ENCODE data around the gene DHRS9.

DHRS9 gene

GRCh38 chr2:169026056-169026455, 43.3 kb upstream of the DHRS9 start (continued):
- TF ChIP-seq ZNF580 (tag by site-specific recombination; IDR thresholded peaks at IDR 0.05), result no peak
- TF ChIP-seq ZBTB8A (tag by site-specific recombination; IDR thresholded peaks at IDR 0.05), result no peak
- TF ChIP-seq ZNF221 (tag by site-specific recombination; IDR thresholded peaks at IDR 0.05; ENCODE audit: borderline replicate concordance), result no peak
- no peak for TF ChIP-seq ZNF112 (tag by site-specific recombination; IDR thresholded peaks at IDR 0.05)
- TF ChIP-seq ZNF19 (tag by site-specific recombination; IDR thresholded peaks at IDR 0.05; ENCODE audit: low read depth), result no peak

DNA sequence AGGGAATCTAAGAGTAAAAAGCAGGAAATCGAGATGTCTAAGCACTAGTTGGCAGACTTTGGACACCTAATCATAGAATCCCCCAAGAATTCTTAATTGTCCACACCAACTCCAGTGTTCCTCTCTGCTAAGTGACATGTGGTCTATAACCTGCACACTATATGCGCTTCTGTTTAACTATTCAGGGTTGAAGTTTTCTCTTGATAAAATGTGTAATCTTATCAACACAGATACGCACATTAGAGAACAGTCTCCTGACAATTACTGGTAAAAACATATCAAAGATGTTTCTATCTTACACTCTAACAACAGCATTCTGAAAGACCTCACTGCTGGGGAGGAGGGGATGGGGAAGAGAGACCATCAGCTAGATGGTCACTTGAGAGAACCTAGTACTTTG, 42.1 kb upstream of the DHRS9 start:
- no peaks in the 10 kb centered on the region for H3K4me1 ChIP-seq (ENCODE audit: control insufficient read depth, insufficient read depth, low read length)
- ChIA-PET CTCF (no interaction called here), POLR2A (no interaction called here)
- no peaks in the 10 kb centered on the region for H3K9me3 ChIP-seq (ENCODE audit: control insufficient read depth, insufficient read depth, low read depth, low read length)
- TF ChIP-seq ZNF513 (tag by site-specific recombination; IDR thresholded peaks at IDR 0.05) (no peak), ZNF140 (tag by site-specific recombination; IDR thresholded peaks at IDR 0.05) (no peak), GLIS2 (tag by site-specific recombination; IDR thresholded peaks at IDR 0.05) (no peak)
- H3K4me3 ChIP-seq (ENCODE audit: low read depth, low read length), result no peak overlapping the region
- H3K36me3 ChIP-seq (ENCODE audit: control insufficient read depth in 2 of 2, insufficient read depth in 1 of 2, low read length in 2 of 2), result no peaks in the 10 kb centered on the region
- H3K27ac ChIP-seq (ENCODE audit: extremely low read depth, low read depth, low read length), result no peak overlapping the region

DNA sequence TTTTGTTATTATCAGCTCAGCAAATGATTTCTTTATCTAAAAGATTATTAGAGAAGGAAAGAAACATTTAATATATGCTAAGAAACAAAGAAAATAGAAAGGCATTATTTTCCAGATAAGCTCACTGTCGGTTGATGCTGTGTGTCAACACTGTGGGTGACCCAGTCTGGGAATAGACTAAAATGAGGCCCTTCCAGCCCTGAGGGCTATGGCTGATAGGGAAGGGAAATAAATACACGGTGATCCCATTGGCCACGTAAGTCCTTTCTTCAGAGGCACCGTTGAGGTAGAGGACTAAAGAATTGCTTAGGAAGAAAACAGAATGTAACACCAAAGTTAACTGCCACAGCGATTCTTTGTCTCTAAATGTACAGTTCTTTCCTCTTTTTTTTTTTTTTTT, 40.0 kb upstream of the DHRS9 start:
- ChIA-PET CTCF (interaction anchor here (1.4 to 1.5 kb wide), 2 partner anchors 68 to 103 kb away, joined by 3 read pairs; no protein-coding TSS in a partner anchor), POLR2A (no interaction called here)
- TF ChIP-seq, protein P1, sequence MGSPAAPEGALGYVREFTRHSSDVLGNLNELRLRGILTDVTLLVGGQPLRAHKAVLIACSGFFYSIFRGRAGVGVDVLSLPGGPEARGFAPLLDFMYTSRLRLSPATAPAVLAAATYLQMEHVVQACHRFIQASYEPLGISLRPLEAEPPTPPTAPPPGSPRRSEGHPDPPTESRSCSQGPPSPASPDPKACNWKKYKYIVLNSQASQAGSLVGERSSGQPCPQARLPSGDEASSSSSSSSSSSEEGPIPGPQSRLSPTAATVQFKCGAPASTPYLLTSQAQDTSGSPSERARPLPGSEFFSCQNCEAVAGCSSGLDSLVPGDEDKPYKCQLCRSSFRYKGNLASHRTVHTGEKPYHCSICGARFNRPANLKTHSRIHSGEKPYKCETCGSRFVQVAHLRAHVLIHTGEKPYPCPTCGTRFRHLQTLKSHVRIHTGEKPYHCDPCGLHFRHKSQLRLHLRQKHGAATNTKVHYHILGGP (tag by site-specific recombination; IDR thresholded peaks at IDR 0.05), result no peak
- TF ChIP-seq ZNF24 (tag by site-specific recombination; IDR thresholded peaks at IDR 0.05) (no peak), ZNF211 (tag by site-specific recombination; IDR thresholded peaks at IDR 0.05; ENCODE audit: low read depth) (no peak), TSHZ1 (tag by site-specific recombination; IDR thresholded peaks at IDR 0.05; ENCODE audit: borderline replicate concordance) (no peak), ZNF791 (tag by site-specific recombination; IDR thresholded peaks at IDR 0.05) (no peak), MYNN (tag by site-specific recombination; IDR thresholded peaks at IDR 0.05; ENCODE audit: borderline replicate concordance) (no peak), ZNF776 (tag by site-specific recombination; IDR thresholded peaks at IDR 0.05; ENCODE audit: borderline replicate concordance) (no peak), GLI2 (tag by site-specific recombination; IDR thresholded peaks at IDR 0.05; ENCODE audit: borderline replicate concordance, low read depth) (no peak), ZNF624 (tag by site-specific recombination; IDR thresholded peaks at IDR 0.05) (no peak), ZNF473 (tag by site-specific recombination; IDR thresholded peaks at IDR 0.05) (no peak), ZSCAN30 (tag by site-specific recombination; IDR thresholded peaks at IDR 0.05) (no peak), ZNF645 (tag by site-specific recombination; IDR thresholded peaks at IDR 0.05) (no peak), ZNF37A (tag by site-specific recombination; IDR thresholded peaks at IDR 0.05) (no peak), ZNF202 (tag by site-specific recombination; IDR thresholded peaks at IDR 0.05; ENCODE audit: borderline replicate concordance) (no peak), ZNF701 (tag by site-specific recombination; IDR thresholded peaks at IDR 0.05) (no peak), HOXD13 (CRISPR knock-in tag; IDR thresholded peaks at IDR 0.05; ENCODE audit: borderline replicate concordance) (no peak), GLIS1 (tag by site-specific recombination; IDR thresholded peaks at IDR 0.05) (no peak)
- TF ChIP-seq, protein P2, sequence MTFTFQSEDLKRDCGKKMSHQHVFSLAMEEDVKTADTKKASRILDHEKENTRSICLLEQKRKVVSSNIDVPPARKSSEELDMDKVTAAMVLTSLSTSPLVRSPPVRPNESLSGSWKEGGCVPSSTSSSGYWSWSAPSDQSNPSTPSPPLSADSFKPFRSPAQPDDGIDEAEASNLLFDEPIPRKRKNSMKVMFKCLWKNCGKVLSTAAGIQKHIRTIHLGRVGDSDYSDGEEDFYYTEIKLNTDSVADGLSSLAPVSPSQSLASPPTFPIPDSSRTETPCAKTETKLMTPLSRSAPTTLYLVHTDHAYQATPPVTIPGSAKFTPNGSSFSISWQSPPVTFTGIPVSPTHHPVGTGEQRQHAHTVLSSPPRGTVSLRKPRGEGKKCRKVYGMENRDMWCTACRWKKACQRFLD (tag by site-specific recombination; IDR thresholded peaks at IDR 0.05), result no peak
- Histone ChIP-seq H3K4me1 (ENCODE audit: control insufficient read depth, insufficient read depth, low read length) (no peaks in the 10 kb centered on the region), H3K9me3 (ENCODE audit: control insufficient read depth, insufficient read depth, low read depth, low read length) (no peaks in the 10 kb centered on the region), H3K27ac (ENCODE audit: extremely low read depth, low read depth, low read length) (no peak overlapping the region), H3K36me3 (ENCODE audit: control insufficient read depth in 2 of 2, insufficient read depth in 1 of 2, low read length in 2 of 2) (no peaks in the 10 kb centered on the region), H3K4me3 (ENCODE audit: low read depth, low read length) (no peak overlapping the region)

Measured in HEK293 (cell line).